ENCODE measurements around the gene OR11H6. TPM values are rescaled to one million over a fixed set of nuclear protein-coding genes. Genes with fewer than 3 reads are reported as not detected.
"Not testable (repeated sequence)": the region's sequence is repeated elsewhere in the genome, so short reads cannot be mapped to it uniquely, and the experiment has no call there.

OR11H6 gene, protein sequence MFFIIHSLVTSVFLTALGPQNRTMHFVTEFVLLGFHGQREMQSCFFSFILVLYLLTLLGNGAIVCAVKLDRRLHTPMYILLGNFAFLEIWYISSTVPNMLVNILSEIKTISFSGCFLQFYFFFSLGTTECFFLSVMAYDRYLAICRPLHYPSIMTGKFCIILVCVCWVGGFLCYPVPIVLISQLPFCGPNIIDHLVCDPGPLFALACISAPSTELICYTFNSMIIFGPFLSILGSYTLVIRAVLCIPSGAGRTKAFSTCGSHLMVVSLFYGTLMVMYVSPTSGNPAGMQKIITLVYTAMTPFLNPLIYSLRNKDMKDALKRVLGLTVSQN
- total RNA-seq: not detected in 2 replicates
- long read RNA-seq: 0 reads

DNA sequence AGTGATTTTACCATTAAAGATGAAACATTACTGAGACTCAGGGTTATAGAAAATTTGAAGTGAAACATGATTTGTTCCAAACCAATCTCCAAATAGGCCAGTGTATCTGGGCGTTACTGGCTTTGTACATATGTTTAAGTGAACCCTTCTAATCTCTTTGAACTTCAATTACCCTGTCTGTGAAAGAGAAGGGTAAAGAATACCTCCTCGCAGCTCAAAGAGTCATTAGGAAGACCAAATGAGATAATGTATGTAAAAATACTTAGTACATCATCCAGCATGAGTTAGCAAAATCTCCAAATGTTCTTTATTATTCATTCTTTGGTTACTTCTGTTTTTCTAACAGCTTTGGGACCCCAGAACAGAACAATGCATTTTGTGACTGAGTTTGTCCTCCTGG lies at the start of gene OR11H6:
TSS of gene OR11H6 (plus strand) at position 301 of the 400 bp plus-strand sequence. CDS start at position 301, 0 bp downstream.
- no peaks in the 10 kb centered on the region for H3K4me1 Mint-ChIP-seq (ENCODE audit: unreplicated experiment)
- H3K27me3 Mint-ChIP-seq (ENCODE audit: unreplicated experiment): no peaks in the 10 kb centered on the region

DNA sequence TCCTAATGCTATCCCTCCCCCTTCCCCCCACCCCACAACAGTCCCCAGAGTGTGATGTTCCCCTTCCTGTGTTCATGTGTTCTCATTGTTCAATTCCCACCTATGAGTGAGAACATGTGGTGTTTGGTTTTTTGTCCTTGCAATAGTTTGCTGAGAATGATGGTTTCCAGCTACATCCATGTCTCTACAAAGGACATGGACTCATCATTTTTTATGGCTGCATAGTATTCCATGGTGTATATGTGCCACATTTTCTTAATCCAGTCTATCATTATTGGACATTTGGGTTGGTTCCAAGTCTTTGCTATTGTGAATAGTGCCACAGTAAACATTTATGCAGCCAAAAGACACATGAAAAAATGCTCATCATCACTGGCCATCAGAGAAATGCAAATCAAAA lies 49.3 kb upstream of the OR11H6 start:
- not testable (repeated sequence) for H3K27ac Mint-ChIP-seq (ENCODE audit: unreplicated experiment); H3K36me3 Mint-ChIP-seq (ENCODE audit: unreplicated experiment); H3K4me3 Mint-ChIP-seq (ENCODE audit: unreplicated experiment); H3K27me3 Mint-ChIP-seq (ENCODE audit: unreplicated experiment); DNase-seq (ENCODE audit: extremely low spot score, unreplicated experiment); H3K4me1 Mint-ChIP-seq (ENCODE audit: unreplicated experiment)
- H3K9me3 Mint-ChIP-seq (ENCODE audit: unreplicated experiment): peaks cover 30% of the 10 kb centered on the region

More for the DNA sequence above, at the start of gene OR11H6:
- Mint-ChIP-seq H3K9me3 (ENCODE audit: unreplicated experiment) (peaks cover 9% of the 10 kb centered on the region), H3K4me3 (ENCODE audit: unreplicated experiment) (no peak within 1 kb of the TSS), H3K36me3 (ENCODE audit: unreplicated experiment) (no peaks in the 10 kb centered on the region), H3K27ac (ENCODE audit: unreplicated experiment) (no peak within 1 kb of the TSS)
- TF ChIP-seq, protein P1, sequence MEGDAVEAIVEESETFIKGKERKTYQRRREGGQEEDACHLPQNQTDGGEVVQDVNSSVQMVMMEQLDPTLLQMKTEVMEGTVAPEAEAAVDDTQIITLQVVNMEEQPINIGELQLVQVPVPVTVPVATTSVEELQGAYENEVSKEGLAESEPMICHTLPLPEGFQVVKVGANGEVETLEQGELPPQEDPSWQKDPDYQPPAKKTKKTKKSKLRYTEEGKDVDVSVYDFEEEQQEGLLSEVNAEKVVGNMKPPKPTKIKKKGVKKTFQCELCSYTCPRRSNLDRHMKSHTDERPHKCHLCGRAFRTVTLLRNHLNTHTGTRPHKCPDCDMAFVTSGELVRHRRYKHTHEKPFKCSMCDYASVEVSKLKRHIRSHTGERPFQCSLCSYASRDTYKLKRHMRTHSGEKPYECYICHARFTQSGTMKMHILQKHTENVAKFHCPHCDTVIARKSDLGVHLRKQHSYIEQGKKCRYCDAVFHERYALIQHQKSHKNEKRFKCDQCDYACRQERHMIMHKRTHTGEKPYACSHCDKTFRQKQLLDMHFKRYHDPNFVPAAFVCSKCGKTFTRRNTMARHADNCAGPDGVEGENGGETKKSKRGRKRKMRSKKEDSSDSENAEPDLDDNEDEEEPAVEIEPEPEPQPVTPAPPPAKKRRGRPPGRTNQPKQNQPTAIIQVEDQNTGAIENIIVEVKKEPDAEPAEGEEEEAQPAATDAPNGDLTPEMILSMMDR (IDR thresholded peaks at IDR 0.05): no peak
- DNase-seq (ENCODE audit: extremely low spot score, unreplicated experiment): no peak

DNA sequence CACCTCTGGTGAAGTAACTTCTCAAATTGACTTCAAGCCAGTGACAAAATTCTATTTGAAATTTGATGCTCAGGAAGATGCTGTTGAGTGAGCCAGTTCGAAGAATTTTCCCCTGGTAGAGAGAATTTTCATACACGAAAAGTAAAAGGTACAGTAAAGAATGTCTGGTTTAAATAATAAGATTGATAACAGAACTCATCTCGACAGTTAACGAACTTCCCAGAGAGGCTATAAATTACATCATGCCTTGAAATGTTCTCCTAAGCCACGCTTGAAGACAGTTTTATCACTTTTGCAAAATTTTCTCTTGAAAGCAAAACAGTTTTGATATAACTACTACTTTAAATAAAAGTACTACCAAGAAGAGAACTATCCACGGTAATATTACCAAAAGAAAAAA lies 47.2 kb upstream of the OR11H6 start:
- H3K4me1 Mint-ChIP-seq (ENCODE audit: unreplicated experiment): no peaks in the 10 kb centered on the region
- no peaks in the 10 kb centered on the region for H3K27me3 Mint-ChIP-seq (ENCODE audit: unreplicated experiment)
- TF ChIP-seq, protein P1 (IDR thresholded peaks at IDR 0.05): no peak
- DNase-seq (ENCODE audit: extremely low spot score, unreplicated experiment): no peak
- H3K9me3 Mint-ChIP-seq (ENCODE audit: unreplicated experiment): peaks cover 33% of the 10 kb centered on the region
- H3K4me3 Mint-ChIP-seq (ENCODE audit: unreplicated experiment): no peak overlapping the region
- H3K36me3 Mint-ChIP-seq (ENCODE audit: unreplicated experiment): no peaks in the 10 kb centered on the region
- no peak overlapping the region for H3K27ac Mint-ChIP-seq (ENCODE audit: unreplicated experiment)

DNA sequence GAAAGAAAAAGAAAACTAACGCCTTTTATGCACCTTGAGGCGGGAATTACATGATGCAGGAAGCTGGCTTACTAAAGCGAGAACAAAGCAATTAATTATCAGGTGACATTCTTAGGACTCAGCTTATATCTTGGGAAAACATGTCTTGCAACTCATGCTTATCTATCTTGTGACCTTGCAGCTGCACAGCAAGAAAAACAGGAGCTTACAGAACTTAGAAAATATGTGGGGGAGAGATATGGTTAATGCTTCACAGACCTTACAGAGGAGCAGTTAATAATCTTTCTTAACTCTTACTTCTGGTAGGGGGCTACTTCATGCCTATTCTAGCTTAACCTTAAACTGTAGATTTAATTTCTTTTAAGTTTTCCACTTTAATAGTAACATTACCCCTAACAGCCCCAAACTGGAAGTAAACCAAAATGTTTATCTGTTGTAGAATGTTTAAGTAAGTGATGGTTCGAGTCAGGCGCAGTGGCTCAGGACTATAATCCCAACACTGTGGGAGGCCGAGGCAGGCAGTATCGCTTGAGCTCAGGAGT lies 46.0 kb upstream of the OR11H6 start:
- Mint-ChIP-seq H3K27me3 (ENCODE audit: unreplicated experiment) (no peaks in the 10 kb centered on the region), H3K9me3 (ENCODE audit: unreplicated experiment) (peaks cover 44% of the 10 kb centered on the region), H3K27ac (ENCODE audit: unreplicated experiment) (no peak overlapping the region), H3K4me1 (ENCODE audit: unreplicated experiment) (no peaks in the 10 kb centered on the region), H3K36me3 (ENCODE audit: unreplicated experiment) (no peaks in the 10 kb centered on the region), H3K4me3 (ENCODE audit: unreplicated experiment) (no peak overlapping the region)
- no peak for DNase-seq (ENCODE audit: extremely low spot score, unreplicated experiment)
- TF ChIP-seq, protein P1 (IDR thresholded peaks at IDR 0.05): no peak

DNA sequence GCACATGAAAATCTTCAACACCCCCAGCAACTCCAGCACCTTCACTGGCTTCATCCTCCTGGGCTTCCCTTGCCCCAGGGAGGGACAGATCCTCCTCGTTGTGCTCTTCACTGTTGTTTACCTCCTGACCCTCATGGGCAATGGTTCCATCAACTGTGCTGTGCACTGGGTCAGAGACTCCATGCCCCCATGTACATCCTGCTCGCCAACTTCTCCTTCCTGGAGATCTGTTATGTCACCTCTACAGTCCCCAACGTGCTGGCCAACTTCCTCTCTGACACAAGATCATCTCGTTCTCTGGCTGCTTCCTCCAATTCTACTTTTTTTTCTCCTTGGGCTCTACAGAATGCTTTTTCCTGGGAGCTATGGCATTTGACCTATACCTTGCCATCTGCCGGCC lies 44.3 kb upstream of the OR11H6 start:
- H3K36me3 Mint-ChIP-seq (ENCODE audit: unreplicated experiment): no peaks in the 10 kb centered on the region
- peaks cover 40% of the 10 kb centered on the region for H3K9me3 Mint-ChIP-seq (ENCODE audit: unreplicated experiment)
- H3K27me3 Mint-ChIP-seq (ENCODE audit: unreplicated experiment): no peaks in the 10 kb centered on the region
- no peak for DNase-seq (ENCODE audit: extremely low spot score, unreplicated experiment)
- H3K4me1 Mint-ChIP-seq (ENCODE audit: unreplicated experiment): no peaks in the 10 kb centered on the region
- H3K4me3 Mint-ChIP-seq (ENCODE audit: unreplicated experiment): no peak overlapping the region
- TF ChIP-seq, protein P1 (IDR thresholded peaks at IDR 0.05): no peak
- H3K27ac Mint-ChIP-seq (ENCODE audit: unreplicated experiment): no peak overlapping the region
